Measurements from ENCODE around the gene TPTE2. TPM values are rescaled to one million over a fixed set of nuclear protein-coding genes. Genes with fewer than 3 reads are reported as not detected.

The TPTE2 gene
- total RNA-seq, 4 donors from 2014 or later: 0.94 TPM; not detected in 3

DNA sequence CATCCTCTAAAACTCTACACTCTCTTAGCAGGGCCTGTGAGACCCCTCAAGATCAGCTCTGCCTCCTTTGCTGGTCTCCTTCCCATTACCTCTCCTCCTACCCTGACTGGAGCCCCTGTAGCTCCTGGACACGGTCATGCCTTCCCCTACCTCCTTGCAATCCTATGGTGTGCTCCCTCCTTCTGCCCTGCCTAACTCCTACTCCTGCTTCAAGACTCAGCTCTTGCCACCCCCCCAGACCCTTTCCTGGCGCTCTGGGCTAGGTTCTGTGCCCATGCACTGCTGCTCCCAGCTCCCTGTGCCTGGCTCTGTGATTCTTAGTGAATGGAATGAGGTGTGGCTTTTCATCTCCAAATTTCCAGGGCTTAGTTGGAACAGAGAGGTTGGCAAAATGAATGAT is 28.0 kb upstream of the TPTE2 start:
- TF ChIP-seq, protein P1, sequence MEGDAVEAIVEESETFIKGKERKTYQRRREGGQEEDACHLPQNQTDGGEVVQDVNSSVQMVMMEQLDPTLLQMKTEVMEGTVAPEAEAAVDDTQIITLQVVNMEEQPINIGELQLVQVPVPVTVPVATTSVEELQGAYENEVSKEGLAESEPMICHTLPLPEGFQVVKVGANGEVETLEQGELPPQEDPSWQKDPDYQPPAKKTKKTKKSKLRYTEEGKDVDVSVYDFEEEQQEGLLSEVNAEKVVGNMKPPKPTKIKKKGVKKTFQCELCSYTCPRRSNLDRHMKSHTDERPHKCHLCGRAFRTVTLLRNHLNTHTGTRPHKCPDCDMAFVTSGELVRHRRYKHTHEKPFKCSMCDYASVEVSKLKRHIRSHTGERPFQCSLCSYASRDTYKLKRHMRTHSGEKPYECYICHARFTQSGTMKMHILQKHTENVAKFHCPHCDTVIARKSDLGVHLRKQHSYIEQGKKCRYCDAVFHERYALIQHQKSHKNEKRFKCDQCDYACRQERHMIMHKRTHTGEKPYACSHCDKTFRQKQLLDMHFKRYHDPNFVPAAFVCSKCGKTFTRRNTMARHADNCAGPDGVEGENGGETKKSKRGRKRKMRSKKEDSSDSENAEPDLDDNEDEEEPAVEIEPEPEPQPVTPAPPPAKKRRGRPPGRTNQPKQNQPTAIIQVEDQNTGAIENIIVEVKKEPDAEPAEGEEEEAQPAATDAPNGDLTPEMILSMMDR (IDR thresholded peaks at IDR 0.05; ENCODE audit: low read depth): no peak

DNA sequence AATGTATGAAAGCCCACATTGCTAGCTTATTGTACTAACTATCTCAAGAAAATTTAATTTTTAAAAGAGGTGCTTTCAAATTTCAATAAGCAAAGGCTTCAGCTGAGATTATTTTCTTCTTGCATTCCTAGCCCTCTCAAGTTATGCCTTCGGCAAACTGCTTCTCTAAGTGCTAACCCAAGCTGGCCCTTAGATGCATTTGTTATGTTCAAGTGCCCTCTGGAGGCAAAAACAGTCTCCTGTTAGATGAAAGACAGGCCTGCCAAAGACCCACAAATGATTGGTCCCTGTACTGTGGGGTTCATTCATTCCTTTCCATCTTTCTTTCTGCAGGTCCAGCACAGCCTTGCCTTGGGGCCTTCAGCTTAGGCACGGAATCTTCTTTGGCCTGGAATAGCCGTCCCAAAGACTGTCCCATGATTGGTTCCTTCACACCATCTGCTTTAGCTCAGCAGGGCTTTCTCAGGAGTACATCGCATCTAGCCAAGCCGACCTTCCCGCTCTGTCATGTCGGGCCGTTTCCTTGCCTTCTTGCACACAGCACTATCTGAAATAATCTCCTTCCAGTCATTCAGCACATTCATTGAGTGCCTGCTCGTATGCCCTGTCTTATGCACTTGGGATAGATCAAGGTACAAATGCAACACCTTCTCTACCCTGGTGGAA is 26.4 kb upstream of the TPTE2 start:
- TF ChIP-seq, protein P1 (IDR thresholded peaks at IDR 0.05; ENCODE audit: low read depth): no peak

DNA sequence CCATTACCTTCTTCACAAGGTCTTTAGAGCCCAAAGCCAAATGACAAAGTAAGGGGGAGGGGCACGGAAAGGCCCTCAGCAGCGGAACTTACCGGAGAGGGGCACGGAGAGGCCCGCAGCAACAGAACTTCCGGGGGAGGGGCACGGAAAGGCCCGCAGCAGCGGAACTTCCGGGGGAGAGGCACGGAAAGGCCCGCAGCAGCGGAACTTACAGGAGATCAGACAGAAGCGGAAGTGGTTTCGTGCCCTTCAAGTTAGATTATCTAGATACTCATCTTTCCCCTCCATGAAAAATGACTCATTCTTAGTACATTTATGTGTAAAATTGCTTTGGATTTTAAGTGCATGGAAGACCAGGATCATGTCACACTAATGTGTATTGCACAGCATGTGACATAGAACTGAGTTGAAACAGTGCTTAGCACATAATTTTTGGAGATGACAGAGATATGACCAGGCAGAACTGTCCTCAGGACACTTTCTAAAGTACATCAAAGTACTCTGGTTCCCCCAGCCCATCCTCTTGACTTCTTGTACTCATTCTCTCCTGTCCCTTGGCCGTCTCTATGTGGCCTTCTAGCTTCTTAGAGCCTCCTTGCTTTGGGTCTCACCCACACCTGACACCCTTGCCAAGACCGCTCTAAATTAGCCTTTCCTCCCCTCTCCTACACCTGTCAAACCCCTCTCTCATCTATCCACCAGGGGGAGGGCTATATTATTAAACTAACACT is 25.7 kb upstream of the TPTE2 start:
- TF ChIP-seq, protein P1 (IDR thresholded peaks at IDR 0.05; ENCODE audit: low read depth): no peak

DNA sequence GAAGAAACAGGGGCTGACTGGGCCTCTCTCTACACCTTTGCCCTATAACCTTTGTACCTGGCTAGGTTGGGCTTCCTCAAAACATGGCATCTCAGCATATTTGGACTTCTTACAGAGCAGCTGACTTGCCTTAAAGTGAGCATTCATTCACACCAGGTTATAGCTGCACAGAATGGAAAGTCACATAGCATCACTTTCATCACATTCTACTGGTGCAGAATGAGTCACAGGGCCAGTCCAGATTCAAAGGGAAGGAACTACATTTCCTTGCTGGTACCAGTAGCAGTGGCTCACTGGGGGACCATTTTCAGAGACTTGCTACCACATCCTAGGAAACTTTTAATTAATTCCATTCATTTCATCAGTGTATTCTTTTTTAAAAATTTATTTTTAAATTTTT is 20.3 kb upstream of the TPTE2 start:
- TF ChIP-seq, protein P1 (IDR thresholded peaks at IDR 0.05; ENCODE audit: low read depth): no peak

DNA sequence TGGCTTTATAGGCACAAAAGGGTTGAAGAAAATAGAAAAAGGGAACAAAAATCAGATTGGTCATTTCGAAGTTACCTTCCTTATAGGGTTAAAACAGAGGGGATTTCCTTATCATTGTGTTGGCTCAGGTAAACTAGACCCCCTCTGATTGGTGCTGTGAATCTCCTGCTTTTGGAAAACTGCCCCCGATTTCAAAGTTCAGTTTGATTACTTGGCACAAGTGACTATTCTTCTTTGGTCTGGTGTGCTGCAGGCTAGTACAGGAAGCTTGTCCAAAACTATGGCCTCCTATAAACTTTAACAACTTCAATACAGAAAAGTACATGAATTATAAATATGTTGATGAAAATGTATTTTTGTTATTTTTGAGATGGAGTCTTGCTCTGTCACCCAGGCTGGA is 13.9 kb upstream of the TPTE2 start:
- TF ChIP-seq, protein P1 (IDR thresholded peaks at IDR 0.05; ENCODE audit: low read depth): no peak

DNA sequence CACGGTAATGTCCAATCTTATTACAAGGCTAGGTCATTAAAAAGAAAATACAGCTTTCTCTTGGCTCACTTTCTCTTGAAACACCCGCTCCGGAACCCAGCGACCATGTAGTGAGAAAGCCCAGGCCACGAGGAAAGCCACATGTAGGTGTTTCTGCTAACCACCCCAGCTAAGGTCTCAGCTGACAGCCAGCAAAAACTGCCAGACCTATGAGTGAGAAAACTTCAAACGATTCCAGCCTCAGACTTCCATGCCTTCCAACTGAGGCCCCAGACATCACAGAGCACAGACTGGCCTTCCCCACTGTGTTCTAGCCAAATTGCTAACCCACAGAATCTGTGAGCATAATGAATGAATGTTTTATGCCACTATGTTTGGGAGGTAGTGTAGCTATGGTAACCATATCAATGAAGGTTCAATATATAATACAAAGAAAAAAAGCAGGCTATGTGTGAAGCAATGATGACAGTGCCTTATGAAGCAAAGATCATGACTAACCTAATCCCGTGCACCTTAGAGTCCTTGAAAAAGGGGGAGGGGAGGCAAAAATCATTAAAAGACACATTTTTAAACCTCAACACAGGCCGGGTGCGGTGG is 11.9 kb upstream of the TPTE2 start:
- TF ChIP-seq, protein P1 (IDR thresholded peaks at IDR 0.05; ENCODE audit: low read depth): no peak

DNA sequence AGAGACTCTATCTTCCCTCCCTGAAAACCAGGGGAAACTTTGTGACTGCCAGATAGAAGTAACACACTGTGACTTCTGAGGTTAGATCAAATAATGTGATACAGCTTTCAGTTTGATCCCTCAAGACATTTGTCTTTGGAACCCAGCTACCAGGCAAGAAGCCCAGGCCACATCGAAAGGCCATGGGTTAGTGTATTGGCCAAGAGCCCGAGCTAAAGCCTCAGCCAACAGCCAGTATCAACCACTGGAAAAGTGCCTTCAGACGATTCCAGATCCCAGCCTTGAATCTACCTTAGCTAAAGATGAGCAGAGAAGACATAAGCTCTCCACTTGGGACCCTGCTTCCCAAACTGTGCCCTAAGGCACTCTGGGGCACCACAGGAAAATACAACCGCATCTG is 10.9 kb upstream of the TPTE2 start:
- TF ChIP-seq, protein P1 (IDR thresholded peaks at IDR 0.05; ENCODE audit: low read depth): no peak

All from subcutaneous adipose tissue (tissue), 4 donors.